Smooth muscle cell (in vitro differentiated cells): ENCODE data around the gene SLC35F2. TPM values are rescaled to one million over a fixed set of nuclear protein-coding genes. Genes with fewer than 3 reads are reported as not detected.

Experiments
- DNase-seq: peaks from one replicate; lab custom pipeline; 2025; ENCODE audit not compliant: unreplicated experiment; lab: John Stamatoyannopoulos, UW
- H2AFZ ChIP-seq: fragments of 200-600 bp; sonication (generic); 2 replicates; pipeline ENCODE4 v1.6.0; 2016; ENCODE audit warnings: antibody characterized with exemption, low read depth, mild to moderate bottlenecking
- H3F3A ChIP-seq: fragments of 200-600 bp; sonication (generic); 2 replicates; pipeline ENCODE4 v1.6.0; 2017; ENCODE audit warnings: antibody characterized with exemption, low read depth
- H3K27ac ChIP-seq: fragments of 200-600 bp; sonication (generic); 2 replicates; pipeline ENCODE4 v1.5.1; 2016; ENCODE audit warnings: low read depth, mild to moderate bottlenecking
- H3K27me3 ChIP-seq: fragments of 200-600 bp; sonication (generic); 2 replicates; pipeline ENCODE4 v1.6.1; 2016; ENCODE audit warnings: low read depth, mild to moderate bottlenecking
- H3K36me3 ChIP-seq: fragments of 200-600 bp; sonication (generic); 2 replicates; pipeline ENCODE4 v1.5.1; 2016; ENCODE audit warnings: low read depth
- H3K4me1 ChIP-seq: fragments of 200-600 bp; sonication (generic); 2 replicates; pipeline ENCODE4 v1.5.1; 2016; ENCODE audit warnings: low read depth
- H3K4me2 ChIP-seq: fragments of 200-600 bp; sonication (generic); 2 replicates; pipeline ENCODE4 v1.6.0; 2016; ENCODE audit warnings: mild to moderate bottlenecking
- H3K4me3 ChIP-seq: fragments of 200-600 bp; sonication (generic); 2 replicates; pipeline ENCODE4 v1.5.1; 2016; ENCODE audit warnings: mild to moderate bottlenecking
- H3K79me2 ChIP-seq: fragments of 200-600 bp; sonication (generic); 2 replicates; pipeline ENCODE4 v1.6.0; 2016; ENCODE audit warnings: low read depth, mild to moderate bottlenecking
- H3K9ac ChIP-seq: fragments of 200-600 bp; sonication (generic); 2 replicates; pipeline ENCODE4 v1.6.0; 2016; ENCODE audit warnings: low read depth
- H3K9me3 ChIP-seq: fragments of 200-600 bp; sonication (generic); replicated peaks from 2 replicates; pipeline ENCODE4 v1.5.1; 2016; ENCODE audit warnings: low read depth
- H4K20me1 ChIP-seq: fragments of 200-600 bp; sonication (generic); 2 replicates; pipeline ENCODE4 v1.6.0; 2016; ENCODE audit warnings: low read depth
- WGBS: methylation state at CpG from one replicate; pipeline ENCODE4 v1.1.7; 2016; ENCODE audit warnings: low lambda C conversion rate; 5-methylcytosine and 5-hydroxymethylcytosine counted together
- polyA plus RNA-seq: library from polyadenylated mRNA; unstranded; fragments of >200 nt; fragmentation: Nextera tagmentation; extraction: Ambion mirVana; gene quantifications from 2 replicates; pipeline ENCODE4 v1.2.1, GENCODE V29; 2016
- total RNA-seq: library from RNA; depleted of rRNA; stranded (reverse); fragments of >200 nt; gene quantifications from 2 replicates; pipeline ENCODE4 v1.2.3, GENCODE V29; 2014
- TF ChIP-seq, protein P1 (sequence below): fragments of 200-600 bp; sonication (generic); IDR thresholded peaks from 2 replicates; pipeline ENCODE4 v1.5.1; 2017; ENCODE audit warnings: borderline replicate concordance, mild to moderate bottlenecking, antibody characterized with exemption; ENCODE audit not compliant: insufficient read depth, poor library complexity, severe bottlenecking

The SLC35F2 gene
- total and polyA plus RNA-seq, 2 experiments from 2014 or later: 2.4 to 7.8 TPM

DNA sequence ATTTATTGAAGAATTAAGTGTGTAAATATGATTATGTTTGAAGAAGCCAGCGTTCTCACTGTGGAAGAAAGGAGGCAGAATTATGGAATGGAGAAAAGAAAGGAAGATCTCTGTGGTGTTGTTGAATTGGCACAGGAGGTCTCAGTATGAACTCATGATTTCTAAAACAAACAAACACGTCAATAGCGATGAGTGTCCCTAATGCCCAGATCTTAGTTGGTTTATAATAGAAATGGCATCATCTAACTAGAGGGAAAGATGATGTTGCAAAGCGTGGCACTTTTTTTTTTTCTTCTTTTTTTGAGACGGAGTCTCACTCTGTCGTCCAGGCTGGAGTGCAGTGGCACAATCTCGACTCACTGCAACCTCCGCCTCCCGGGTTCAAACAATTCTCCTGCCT lies 107.5 kb downstream of the SLC35F2 start:
- Histone ChIP-seq H3F3A (no peaks in the 10 kb centered on the region), H3K79me2 (no peaks in the 10 kb centered on the region), H4K20me1 (no peaks in the 10 kb centered on the region), H3K4me2 (no peak overlapping the region), H3K9ac (no peak overlapping the region), H2AFZ (no peak overlapping the region), H3K36me3 (no peaks in the 10 kb centered on the region), H3K4me1 (no peaks in the 10 kb centered on the region), H3K27ac (no peak overlapping the region), H3K9me3 (no peaks in the 10 kb centered on the region), H3K27me3 (no peaks in the 10 kb centered on the region), H3K4me3 (no peak overlapping the region)
- TF ChIP-seq, protein P1, sequence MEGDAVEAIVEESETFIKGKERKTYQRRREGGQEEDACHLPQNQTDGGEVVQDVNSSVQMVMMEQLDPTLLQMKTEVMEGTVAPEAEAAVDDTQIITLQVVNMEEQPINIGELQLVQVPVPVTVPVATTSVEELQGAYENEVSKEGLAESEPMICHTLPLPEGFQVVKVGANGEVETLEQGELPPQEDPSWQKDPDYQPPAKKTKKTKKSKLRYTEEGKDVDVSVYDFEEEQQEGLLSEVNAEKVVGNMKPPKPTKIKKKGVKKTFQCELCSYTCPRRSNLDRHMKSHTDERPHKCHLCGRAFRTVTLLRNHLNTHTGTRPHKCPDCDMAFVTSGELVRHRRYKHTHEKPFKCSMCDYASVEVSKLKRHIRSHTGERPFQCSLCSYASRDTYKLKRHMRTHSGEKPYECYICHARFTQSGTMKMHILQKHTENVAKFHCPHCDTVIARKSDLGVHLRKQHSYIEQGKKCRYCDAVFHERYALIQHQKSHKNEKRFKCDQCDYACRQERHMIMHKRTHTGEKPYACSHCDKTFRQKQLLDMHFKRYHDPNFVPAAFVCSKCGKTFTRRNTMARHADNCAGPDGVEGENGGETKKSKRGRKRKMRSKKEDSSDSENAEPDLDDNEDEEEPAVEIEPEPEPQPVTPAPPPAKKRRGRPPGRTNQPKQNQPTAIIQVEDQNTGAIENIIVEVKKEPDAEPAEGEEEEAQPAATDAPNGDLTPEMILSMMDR: no peak
- no peak for DNase-seq
- 84% methylated on average over 9 of the region's 9 CpGs for WGBS

DNA sequence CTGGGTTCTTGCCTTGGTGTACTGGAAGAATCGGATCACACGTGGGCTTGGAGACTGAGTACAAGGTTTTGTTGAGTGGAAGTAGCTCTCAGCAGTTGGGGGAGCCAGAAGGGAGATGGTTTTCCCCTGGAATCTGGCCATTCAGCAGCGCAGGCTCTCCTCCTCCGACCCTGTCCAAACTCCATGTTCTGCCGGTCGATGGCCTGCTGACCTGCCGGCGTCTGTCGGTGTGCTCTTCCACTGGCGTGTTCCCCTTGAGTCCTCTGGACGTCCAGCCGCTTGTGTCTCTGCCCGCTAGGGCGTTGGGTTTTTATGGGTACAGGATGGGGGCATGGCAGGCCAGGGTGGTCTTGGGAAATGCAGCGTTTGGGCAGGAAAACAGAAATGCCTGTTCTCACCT lies 108.3 kb downstream of the SLC35F2 start:
- no peak overlapping the region for H3K27ac ChIP-seq
- no peaks in the 10 kb centered on the region for H3K4me1 ChIP-seq
- no peak overlapping the region for H2AFZ ChIP-seq
- H3F3A ChIP-seq: no peaks in the 10 kb centered on the region
- no peaks in the 10 kb centered on the region for H3K79me2 ChIP-seq
- no peak overlapping the region for H3K9ac ChIP-seq
- DNase-seq: no peak
- no peaks in the 10 kb centered on the region for H3K27me3 ChIP-seq
- H3K4me2 ChIP-seq: no peak overlapping the region
- TF ChIP-seq, protein P1: no peak
- H4K20me1 ChIP-seq: no peaks in the 10 kb centered on the region
- no peaks in the 10 kb centered on the region for H3K9me3 ChIP-seq
- no peaks in the 10 kb centered on the region for H3K36me3 ChIP-seq
- no peak overlapping the region for H3K4me3 ChIP-seq
- WGBS: 92% methylated on average over 14 of the region's 15 CpGs

DNA sequence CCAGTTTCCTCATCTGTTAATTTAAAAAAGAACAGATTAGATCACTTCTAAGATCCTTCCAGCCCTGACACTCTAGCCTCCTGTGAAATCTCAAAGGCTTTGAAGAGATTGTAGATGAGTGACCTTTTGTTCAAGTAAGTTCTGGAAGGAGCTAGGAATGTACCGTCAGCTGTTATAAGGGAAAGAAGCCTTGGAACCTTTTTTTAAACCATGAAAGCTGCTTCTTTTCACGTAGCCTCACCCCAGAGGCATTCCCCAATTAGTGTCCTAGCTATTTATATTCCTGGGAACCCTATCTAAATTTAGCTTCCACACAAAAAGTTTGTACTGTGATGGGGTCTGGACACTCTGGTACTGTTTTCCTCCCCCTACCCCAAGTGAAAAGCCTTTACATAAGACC lies 111.0 kb downstream of the SLC35F2 start:
- no peak overlapping the region for H3K9ac ChIP-seq
- H3K79me2 ChIP-seq: no peaks in the 10 kb centered on the region
- no peaks in the 10 kb centered on the region for H3K27me3 ChIP-seq
- H3K9me3 ChIP-seq: no peaks in the 10 kb centered on the region
- no peak for DNase-seq
- H2AFZ ChIP-seq: no peak overlapping the region
- H3K4me3 ChIP-seq: no peak overlapping the region
- no peaks in the 10 kb centered on the region for H4K20me1 ChIP-seq
- H3K4me2 ChIP-seq: no peak overlapping the region
- WGBS: 25% methylated on average over 2 of the region's 2 CpGs
- H3K4me1 ChIP-seq: no peaks in the 10 kb centered on the region
- no peaks in the 10 kb centered on the region for H3K36me3 ChIP-seq
- TF ChIP-seq, protein P1: no peak
- H3F3A ChIP-seq: no peaks in the 10 kb centered on the region
- no peak overlapping the region for H3K27ac ChIP-seq

DNA sequence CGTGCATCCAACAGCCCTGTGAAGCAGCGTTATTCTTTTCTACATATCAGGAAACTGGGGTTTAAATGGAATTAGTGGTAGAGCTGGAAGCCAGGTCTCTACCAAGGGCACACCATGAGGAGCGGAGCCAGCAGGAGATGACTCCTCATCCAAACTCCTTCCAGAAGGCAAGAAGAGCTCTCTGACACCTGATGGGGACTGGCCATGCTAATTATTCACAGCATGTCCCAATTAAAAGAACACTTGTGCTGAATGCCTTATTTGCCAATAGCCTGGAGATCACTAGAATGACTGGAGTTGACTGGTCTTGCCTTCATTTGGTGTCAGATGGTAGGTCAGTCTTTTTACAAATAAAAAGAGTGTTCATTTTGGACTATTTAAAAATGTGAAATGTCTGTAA lies 113.9 kb downstream of the SLC35F2 start:
- Histone ChIP-seq H3F3A (no peaks in the 10 kb centered on the region), H3K27ac (no peak overlapping the region), H3K9ac (no peak overlapping the region), H3K4me1 (no peaks in the 10 kb centered on the region), H3K27me3 (no peaks in the 10 kb centered on the region), H3K4me3 (no peak overlapping the region), H3K4me2 (no peak overlapping the region), H3K9me3 (no peaks in the 10 kb centered on the region), H2AFZ (no peak overlapping the region), H3K36me3 (no peaks in the 10 kb centered on the region), H4K20me1 (no peaks in the 10 kb centered on the region), H3K79me2 (no peaks in the 10 kb centered on the region)
- 39% methylated on average over 3 of the region's 3 CpGs for WGBS
- TF ChIP-seq, protein P1: no peak
- no peak for DNase-seq
